T-helper 9 cell (primary cell): ENCODE data around the gene ACP4.

Experiments used
- DNase-seq: peaks from one replicate; pipeline ENCODE4 v3.0.0-alpha.2; 2020

Gene ACP4

DNA sequence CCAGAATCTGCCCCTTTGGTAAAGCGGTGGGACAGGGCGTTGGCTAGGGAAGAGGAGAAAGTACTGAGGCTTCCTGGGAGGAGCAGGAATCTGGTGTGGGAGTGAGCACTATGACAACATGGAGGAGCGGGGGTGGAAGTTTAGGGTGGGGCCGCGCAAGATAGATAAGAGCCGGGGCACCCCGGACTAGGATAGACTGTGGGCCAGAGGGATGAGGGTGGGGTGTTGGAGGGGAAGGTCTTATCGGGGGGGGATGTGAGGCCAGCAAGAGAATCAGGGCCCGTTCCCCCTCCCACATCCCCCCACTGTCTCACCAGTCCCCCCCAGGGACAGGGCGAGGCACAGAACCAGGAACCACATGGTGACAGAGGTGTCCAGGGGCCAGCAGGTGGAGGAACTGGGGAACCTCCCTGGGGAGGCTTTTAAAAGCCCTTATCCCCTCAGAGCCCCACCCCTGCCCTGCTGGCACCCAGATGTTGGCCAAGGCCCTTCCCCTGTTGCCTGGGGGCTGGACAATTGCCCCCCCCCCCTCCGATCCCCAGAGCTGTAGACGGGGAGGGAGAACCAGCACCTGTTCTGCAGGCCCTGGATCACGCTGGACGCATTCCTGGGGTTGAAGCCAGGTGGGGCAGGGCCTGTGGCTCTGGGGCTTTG lies 33.3 kb downstream of the ACP4 start, which contains the start of gene KLK1:
Gene KLK1, minus strand, starts transcription at position 399 of the 654 bp plus-strand sequence. Its CDS starts 39 bp downstream, at position 360.
- no peak for DNase-seq

DNA sequence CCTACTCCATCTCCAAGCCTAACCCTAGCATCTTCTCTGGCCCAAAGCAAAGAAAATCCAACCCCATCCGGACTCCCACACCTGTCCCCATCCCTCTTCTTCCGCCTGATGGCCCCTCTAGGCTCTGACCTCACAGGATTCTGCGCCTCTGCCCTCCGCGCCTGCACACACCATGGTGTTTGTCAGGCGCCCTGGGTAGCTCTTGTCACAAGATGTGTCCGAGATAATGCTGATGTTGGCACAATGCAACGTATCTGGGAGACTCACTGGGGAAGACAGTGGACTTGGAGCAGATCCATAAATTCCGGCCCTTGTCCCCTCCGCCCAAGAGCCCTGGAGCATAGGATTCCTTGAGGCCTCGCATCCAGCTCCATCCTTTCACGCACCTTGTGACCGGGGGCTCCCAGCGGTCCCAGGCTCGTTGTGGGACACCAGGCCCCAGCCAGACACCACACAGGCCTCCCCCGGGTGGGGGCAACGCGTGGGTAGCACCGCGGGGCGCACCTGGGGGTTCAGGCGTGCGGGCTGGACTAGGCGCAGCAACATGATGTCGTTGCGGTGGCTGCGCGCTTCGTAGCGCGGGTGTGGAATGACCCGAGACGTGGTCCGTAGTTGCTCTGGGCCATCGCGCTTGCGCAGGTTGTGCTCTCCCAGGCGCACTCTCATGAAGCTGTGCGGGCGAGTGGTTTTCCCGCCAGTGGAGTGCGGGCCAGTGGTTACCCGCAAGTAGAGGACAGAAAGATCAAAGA lies 36.5 kb downstream of the ACP4 start:
- no peak for DNase-seq

DNA sequence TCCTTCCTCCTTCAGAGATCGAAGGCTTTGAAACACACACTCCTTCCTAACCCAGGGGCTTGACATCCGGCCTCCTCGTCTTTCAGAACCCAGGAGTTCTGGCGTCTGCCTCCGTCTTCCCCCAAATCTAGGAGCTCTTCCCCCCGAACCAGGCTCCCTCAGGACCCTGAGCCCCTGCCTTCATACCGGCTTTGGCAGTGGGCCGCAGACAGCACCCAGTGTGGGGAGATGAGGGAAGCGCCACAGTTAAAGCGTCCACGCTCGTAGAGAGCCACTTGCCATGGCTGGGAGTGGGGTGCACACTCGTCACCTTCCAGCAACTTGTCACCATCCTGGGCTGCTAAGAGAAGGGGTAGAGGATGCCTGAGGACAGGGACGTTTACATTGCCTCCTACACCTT lies 37.3 kb downstream of the ACP4 start:
- no peak for DNase-seq

DNA sequence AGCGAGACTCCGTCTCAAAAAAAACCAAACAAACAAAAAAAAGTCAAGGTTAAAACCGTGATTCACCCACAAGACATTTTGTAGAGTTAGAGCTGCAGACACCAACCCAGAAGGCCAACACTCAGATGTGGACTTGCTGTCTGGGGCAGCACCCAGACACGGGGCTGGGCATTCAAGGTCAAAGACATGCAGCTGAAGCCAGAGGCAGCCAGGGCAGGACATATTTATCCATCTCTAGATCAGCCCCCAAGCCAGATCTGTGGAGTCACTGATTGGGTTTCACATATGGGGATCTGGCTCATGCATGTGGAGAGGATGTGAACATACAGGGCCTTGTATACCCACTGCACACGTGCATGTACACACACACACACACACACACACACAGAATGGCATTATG lies 39.6 kb downstream of the ACP4 start:
- no peak for DNase-seq

DNA sequence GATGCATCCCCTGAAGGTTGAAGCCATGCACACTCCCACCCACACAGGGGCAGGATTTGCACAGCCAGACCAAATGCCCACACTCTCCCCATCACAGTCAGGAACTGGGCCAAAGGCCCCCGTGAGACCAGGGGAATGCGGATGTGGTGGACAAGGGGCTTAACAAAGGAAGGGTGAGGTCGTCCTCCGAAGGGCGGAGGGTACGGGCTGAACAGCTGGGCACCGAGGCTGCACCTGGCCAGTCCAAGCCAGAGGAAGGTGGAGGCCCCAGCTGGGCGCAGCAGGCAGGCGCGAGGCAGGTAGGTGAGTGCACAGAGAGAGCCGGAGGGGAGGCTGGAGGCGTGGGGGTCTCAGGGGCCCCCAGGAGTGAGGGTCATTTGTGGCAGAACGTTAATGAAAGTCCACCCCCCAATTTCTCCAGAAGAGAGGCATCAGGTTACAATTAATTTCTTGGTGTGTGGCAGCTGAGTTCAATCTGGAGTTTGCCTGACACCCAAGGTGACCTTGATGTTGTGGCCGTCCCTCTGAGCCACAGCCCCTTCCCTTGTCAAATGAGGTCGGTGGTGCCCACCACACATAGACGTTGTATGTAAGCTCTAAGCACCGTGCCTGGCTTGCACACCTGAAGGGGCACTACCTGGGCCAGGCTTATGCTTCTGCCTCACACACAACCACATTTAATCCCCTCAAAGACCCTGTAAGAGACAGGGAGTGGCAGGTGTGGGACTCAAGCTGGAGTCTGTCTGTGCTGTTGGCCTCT lies 40.2 kb downstream of the ACP4 start:
- DNase-seq = no peak

DNA sequence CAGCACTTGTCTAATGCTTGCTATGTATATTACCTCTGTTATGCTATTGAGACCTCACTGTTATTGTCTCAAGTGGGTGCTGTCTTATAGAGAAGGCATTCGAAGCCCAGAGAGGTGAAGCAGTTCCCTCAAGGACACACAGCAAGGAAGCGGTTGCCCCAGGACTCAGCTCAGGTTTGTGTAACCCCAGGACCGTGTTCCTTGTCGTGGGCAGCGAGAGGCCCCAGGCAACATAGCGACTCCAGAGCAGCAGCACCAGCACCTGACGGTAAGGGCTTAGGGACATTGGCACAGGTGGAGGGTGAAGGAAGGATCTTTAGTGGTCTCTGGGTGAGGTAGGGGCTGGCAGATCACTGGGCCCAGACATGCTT lies 40.8 kb downstream of the ACP4 start:
- no peak for DNase-seq

DNA sequence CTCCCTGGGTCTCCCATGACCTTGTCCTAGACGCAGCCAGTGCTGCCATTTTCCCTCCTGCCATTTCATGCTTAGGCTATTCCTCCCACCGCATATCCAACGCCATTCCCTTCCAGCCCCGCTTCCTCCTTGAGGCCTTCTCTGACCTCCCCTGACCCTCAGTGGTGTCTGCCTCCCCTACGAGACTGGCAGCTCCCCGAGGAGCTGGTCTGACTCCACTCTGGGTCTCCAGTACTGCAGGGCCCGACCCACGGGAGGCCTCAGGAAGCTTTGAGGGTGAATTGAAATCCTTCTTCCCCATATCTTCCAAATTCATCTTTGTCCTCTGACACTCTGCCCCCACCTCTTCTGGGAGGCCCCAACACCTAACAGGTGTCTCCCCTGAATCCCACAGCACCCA lies 42.5 kb downstream of the ACP4 start:
- DNase-seq = no peak

DNA sequence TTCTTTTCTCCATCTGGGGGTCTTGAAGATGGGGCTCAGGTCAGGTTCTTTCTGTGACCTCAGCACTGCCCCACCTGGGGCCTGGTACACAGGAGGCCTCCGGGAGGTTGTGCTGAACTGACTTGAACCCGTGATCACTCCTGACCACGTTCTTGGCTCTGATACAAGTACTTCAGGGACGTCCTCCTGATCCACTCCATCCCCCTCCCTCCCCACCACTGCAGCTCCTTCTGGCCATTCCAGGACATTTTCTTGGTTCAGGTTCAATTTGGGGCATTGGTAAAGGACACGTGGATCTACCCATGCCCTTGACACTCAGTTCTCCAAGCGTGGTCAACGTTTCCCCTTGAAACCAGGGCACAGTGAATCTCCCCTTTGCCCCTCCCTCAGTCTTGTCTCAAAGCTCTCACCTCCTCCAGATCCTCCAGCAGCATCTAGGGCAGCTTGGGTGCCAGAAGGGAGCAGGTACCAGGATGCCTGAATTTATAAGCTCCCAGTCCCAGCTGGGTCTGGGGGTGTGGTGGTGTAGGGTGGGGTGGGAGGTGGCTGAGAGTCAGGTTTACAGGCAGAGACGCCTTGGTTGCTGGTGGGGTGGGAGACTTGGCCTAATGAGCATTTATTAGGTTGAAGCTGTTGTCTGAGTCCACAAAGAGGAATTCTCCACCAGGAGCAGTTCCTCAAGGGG lies 43.0 kb downstream of the ACP4 start, which contains the start of gene KLK15:
Gene KLK15, minus strand, starts transcription at position 458 of the 685 bp plus-strand sequence. CDS start 2,082 bp downstream, outside the sequence.
- no peak for DNase-seq

DNA sequence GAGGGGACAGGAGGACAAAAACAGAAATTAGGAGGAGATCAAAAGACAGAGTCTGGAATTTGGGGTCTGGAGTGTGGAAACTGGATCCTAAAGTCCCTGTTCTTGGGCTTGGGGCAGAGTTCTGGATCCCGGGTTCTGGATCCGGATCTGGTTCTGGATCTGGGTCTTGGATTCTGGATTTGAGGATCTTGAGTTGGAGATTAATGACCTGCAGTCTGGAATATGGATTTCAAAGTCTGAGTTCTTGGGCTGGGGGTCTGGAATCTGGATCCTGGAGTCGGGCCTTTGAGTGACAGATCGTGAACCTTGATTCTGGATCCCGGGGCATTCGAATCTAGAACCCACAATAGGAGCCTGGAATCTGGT lies 43.6 kb downstream of the ACP4 start:
- DNase-seq = no peak

DNA sequence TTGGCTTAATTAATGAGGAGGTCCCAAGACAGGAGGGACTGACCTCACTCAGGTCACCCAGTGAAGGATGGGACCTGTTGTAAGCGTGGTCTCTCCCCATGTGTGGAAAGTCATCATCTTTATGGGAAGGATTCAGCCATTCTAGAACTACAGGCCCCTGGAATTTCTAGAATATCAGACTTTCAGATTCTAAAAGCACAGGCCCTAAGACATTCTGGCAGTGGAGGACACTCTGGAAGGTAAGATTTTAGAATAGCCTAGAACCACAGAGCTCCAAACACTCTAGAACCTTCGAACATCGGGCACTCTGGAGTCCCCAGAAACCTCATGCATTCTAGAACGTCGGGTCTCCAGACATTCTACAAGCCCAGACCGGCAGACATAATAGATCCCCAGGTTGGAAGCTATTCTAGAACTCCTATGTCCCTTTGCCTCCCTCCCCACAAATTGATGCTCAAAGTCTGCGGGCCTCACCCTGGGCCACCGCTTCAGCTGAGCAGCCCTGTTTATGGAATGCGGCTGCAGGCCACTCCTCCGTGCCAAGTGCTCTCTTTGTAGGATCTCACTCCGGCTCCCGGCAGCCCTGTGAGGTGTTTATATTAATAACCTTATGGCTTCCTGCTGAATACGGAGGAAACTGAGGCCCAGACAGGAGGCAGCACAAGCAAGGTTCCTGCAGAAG lies 45.0 kb downstream of the ACP4 start:
- no peak for DNase-seq

DNA sequence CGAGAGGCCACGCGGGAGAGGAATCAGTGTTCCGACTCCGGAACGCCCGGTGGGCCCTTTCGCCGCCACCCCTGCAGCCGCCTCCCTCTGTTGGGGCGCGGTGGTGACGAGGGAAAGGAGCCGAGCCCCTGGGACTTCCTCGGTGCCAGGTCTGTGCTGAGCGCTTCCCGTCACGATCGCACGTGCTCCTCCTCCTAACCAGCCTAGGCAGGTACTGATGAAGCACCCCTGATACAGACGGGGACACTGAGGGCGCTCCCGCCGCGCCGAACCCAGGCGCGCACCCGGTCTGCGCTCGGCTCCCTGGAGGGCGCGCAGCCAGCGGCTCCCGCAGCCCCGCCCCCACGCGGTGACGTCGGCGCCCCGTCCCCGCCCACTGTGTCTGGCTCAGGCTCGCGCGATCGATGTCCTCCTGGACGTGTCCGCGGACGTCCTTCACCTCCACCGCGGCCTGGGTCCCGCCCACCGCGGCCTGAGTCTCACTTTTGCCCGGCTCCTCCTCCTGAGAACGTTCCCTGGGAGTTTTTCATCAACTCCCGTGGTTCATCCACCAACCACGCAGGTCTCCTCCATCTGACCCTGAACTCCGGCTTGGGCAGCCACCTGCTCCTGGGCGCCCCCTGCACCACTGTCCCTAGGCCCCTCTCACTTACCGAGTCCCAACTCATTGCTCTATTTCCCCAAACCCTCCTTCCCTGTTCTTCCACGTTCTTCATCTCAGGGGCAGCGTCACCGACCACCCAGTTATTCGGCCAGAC lies 45.7 kb downstream of the ACP4 start:
- DNase-seq = peak; percentile 38

DNA sequence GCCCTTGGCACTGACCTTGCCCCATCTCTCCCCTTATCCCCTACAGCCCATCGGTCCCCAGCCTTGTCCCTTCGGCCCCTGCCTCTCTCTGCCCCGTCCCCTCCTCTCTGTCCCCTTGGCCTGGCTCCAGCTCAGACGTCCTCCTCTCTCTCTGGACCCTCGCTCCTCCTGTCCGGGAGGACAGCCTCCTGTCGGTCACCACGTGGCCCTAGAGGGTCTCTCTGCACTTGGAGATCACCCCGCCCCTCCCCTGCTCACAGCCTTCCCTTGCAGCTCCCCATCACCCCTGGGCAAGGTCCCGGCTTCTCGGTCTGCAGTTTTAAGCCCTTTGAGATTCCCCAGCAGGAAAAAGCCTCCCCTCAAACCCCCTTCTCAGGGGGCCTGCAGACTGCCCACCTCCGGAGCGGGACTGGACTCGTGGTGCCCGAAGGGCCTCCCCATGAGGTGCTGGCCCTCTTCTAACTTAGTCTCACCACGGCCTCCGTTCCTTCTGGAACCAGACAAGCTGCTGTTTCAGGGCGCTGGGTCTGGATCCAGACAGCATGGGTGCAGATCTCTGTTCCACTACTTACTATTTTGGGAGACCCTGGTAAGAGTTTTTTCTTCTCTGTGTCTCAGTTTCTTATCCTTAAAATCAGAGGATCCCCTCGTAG lies 46.5 kb downstream of the ACP4 start:
- DNase-seq = no peak

DNA sequence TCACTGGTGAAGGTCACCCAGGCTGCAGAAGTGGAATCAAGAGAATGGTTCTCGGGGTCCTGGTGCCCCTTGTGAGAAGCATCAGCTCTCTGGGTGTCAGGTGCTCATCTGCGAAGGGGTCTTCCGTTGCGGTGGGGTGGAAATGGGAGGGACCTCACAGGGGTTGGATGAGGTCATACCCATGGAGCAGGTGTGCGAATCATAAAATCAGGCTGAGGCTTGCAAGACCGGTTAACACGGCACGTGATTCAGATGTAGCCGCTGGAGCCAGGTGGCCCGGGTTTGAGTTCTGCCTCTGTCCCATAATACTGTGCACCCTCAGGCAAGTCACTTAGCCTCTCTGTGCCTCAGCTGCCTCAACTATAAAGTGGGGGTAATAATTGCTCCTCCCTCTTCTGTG lies 47.1 kb downstream of the ACP4 start:
- no peak for DNase-seq

DNA sequence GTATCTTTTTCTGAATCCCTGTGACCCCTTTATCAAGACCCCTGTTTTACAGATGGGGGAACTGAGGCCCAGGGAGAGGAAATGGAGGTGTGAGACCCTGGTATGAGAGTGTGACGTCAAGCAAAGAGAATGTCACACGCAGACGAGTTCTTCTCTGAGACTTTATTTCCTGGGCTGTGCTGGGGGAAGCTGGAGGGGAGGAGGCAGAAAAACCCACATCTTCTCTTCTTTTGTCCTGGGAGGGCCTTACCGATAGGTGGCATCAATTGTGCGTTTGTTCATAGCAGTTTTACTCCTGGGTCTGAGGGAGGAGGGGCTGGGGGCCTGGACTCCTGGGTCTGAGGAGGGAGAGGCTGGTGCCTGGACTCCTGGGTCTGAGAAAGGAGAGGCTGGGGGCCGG lies 48.0 kb downstream of the ACP4 start:
- DNase-seq = no peak

DNA sequence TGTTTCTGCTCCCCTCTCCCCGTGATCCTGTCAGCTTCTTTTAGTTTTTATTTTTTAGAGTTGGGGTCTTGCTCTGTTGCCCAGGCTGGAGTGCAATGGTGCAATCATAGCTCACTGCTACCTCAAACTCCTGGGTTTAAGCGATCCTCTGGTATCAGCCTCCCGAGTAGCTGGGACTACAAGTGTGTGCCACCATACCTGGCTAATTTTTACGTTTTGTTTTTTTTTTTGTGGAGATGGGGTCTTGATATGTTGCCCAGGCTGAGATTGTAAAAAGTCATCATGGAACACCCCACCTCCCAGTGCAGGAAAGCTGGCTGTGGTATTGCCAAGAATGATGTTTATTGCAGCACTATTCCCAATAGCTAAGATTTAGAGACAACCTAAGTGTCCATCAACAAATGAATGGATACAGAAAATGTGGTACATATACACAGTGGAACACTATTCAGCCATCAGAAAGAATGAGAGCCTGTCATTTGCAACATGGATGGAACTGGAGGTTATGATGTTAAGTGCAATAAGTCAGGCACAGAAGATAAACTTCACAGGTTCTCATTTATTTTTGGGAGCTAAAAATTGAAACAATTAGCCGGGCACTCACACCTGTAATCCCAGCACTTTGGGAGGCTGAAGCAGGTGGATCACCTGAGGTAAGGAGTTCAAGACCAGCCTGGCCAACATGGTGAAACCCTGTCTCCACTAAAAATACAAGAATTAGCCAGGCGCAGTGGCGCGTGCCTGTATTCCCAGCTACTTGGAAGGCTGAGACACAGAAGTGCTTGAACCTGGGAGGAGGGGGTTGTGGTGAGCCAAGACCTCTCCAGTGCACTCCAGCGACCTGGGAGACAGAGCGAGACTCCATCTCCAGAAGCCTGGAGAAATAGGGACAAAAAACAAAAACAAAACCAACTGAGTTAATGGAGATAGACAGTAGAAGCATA lies 49.8 kb downstream of the ACP4 start:
- no peak for DNase-seq

DNA sequence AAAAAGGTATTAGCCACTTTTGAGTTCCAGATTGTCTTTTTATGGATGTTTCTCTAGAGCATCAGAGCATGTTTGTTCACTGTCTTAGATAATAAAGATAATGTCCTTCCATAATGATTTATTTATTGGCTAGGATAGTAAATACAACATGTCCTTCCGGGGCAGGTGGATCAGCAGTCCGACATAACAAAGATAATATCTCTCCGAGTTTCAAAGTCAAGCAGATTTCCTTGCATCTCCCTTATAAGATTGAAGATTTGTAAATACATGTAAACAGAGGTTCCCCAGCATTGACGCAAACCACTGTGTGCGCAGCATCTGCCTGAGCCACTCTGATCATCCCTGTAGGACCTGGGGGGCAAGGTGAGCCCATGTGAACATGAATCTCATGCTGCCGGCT lies 51.9 kb downstream of the ACP4 start:
- DNase-seq = no peak

DNA sequence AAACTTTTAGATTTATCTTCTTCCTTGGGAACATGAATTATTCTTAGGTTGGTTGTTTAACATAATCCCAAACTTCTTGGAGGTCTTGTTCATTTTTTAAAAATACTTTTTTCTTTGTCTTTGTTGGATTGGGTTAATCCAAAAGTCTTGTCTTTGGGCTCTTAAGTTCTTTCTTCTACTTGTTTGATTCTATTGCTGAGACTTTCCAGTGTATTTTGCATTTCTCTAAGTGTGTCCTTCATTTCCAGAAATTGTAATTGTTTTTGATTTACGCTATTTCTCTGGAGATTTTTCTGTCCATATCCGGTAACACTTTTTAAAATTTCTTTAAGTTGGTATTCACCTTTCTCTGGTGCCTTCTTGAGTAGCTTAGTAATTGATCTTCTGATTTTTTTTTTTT lies 53.0 kb downstream of the ACP4 start:
- DNase-seq = no peak

DNA sequence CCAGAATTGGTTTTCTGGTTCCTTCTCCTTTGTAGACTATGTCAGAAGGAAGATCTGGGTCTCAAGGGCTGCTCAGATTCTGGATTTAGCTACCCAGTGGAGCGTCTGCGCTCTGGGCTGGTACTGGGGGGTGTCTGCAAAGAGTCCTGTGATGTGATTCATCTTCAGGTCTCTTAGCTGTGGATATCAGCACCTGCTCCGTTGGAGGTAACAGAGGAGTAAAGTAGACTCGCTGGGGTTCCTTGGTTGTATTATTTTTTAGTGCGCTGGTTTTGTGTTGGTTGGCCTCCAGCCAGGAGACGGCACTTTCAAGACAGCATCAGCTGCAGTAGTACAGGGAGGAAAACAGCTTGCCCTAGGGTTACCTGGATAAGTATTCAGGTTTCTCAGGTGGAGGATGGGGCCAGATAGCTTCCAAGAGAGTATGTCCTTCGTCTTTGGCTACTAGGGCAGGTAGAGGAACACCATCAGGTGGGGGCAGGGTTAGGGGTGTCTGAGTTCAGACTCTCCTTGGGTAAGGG lies 53.5 kb downstream of the ACP4 start:
- DNase-seq = no peak

DNA sequence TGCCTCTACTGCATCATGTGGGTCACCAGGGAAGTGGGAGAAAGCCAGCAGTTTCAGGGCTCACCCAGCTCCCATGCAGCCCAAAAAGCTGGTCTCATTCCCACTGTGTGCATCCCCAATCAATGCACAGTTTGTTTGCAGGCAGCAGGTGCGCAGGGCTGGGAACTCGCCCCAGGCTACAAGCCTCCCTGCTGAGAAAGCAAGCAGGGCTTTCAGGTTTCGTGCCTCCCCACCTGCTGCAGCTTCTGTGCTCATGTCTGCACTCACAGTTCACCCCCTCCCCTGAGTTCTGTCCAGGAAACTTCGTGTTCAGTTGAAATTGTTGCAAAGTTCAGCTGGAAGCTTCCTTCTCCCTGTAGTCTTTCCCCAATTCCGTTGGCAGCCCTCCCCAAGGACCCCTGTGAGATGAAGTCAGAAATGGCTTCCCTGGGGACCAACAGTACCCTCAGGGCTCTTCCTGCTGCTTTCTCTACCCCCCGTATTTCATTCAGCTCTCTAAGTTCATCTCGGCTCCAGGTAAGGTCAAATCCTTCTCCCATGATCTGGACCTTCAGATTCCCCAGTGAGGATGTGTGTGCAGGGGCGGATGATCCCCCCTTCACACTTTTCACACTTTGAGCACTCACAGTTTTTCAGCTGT lies 54.2 kb downstream of the ACP4 start:
- DNase-seq = no peak
